SHP77 treated with DMSO at 0.1 percent for 48 hours (cell line): ENCODE results near the gene NEURL4.
"Not testable (repeated sequence)": the region's sequence is repeated elsewhere in the genome, so short reads cannot be mapped to it uniquely, and the experiment has no call there.

Source experiments
- DNase-seq: peaks from one replicate; lab custom pipeline; 2025; lab: John Stamatoyannopoulos, UW

The NEURL4 gene

DNA sequence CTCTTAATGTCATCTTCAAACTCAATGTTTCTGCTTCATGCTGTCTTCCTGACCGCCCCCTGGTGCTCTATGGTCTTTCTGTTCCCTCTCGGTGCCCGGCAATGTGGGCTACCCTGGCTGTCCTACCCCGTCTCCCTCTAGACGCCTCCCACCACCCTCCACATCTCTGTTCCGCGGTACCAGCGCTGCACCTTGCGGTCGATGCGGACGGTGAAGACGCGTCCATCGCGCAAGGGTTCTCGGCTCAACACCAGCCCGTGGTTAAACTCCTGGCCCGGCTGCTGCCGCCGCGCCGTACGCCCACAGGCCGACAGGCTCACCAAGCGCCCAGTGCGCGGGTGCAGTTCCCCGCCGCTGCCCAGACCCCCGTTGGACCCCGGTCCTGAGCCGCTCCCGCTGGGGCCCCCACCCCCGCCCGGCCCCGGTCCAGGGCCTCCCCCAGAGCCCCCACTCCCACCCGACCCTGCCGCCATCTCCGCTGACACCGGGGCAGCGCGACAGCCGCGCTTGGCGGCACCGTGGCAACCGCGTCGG, at the start of gene NEURL4:
Gene NEURL4 (minus strand): TSS at position 496 of the 534 bp plus-strand sequence. CDS start 23 bp downstream, at position 473.
- no peak for DNase-seq

DNA sequence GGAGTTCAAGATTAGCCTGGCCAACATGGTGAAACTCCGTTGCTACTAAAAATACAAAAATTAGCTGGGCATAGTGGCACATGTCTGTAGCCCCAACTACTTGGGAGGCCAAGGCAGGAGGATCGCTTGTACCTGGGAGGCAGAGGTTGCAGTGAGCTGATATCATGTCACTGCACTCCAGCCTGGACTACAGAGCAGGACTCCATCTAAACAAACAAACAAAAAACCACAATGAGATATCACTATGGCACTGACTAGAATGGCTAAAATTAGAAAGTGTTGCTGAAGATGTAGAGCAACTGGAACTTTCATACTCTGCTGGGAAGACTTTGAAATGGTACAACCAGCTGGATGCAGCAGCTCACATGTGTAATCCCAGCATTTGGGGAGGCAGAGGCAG, 45.2 kb upstream of the NEURL4 start:
- no peak for DNase-seq

- DNase-seq = no peak
Observed at GRCh38 chr17:7370853-7371252, 41.7 kb upstream of the NEURL4 start.

DNA sequence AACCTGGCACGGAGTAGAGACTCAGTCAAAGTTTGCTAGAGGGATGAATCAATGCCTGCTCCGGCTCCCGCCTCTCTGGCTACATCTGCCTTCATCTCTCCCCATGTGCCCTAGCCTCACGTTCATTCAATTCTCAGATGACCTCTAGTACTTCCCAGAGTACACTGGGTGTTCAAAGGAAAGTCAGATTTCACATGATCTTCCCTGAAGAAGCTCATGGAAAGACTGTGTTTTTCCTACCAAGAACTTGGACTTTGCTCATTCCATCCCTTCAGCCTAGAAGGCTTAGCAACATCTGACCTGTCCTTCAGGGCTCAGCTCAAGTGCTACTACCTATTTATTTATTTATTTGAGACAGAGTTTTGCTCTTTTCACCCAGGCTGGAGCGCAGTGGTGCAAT, 40.7 kb upstream of the NEURL4 start:
- no peak for DNase-seq

GRCh38 chr17:7368599-7368994, 39.5 kb upstream of the NEURL4 start:
- not testable (repeated sequence) for DNase-seq

GRCh38 chr17:7367918-7368598, 38.9 kb upstream of the NEURL4 start:
- no peak for DNase-seq

- no peak for DNase-seq
Observed at GRCh38 chr17:7367083-7367482, 37.9 kb upstream of the NEURL4 start.

DNA sequence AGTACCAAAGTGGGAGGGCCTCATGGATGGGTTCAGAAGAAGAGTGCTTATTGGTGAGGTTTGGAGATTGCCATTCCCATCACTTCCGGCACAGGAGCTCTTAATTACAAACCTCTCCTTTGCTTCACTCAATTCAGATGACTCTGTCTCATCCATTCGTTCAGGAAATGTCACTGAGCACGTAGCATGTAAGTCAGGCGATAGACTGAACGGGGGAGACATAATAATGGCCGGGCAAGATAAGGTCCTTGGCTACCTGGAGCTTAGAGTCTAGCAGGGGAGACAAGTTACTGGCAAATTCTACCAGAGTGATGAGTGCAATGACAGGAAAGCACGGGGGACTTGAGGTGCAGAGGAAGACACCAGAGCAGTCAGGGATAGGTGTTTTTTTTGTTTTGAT, 36.8 kb upstream of the NEURL4 start:
- not testable (repeated sequence) for DNase-seq

GRCh38 chr17:7363311-7363710, 34.2 kb upstream of the NEURL4 start:
- no peak for DNase-seq

DNA sequence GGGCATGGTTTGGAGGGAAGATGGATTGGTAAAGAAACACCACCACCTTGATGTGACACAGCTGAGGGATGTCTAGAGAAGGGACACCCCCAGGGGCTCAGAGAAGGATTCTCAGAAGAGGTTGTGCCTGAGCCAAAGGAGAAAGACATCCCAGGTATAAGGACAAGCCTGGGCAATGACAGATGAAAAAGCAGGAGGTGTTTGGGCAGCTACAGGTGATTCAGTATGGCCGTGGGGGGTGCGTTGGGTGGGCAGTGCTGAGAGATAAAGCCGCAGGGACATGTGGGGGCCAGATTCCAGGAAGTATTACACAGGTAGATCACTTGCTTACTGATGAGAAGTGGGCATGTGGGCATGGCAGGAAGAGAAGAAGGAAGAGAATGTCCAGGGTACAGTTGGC, 32.8 kb upstream of the NEURL4 start:
- DNase-seq = no peak

GRCh38 chr17:7357381-7357780, 28.2 kb upstream of the NEURL4 start:
- DNase-seq = no peak

DNA sequence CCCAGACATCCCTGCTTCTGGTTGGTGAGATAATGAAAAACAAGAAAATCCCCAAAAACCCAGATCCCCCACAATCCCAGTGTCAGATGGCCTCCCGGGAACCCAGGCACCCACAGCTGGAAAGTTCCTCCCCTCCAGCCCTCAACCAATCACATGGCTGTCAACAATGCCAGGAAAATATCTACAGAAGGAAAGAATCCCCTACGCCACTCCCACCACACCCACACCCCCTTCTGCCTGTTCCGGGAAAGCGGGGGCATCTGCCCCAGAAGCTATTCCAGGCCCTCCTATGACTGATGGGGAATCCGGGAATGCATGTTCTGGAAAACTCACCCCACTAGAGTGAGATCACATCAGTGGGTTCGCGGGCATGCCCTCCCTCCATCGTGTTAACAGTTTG, 27.6 kb upstream of the NEURL4 start:
- DNase-seq = no peak

DNA sequence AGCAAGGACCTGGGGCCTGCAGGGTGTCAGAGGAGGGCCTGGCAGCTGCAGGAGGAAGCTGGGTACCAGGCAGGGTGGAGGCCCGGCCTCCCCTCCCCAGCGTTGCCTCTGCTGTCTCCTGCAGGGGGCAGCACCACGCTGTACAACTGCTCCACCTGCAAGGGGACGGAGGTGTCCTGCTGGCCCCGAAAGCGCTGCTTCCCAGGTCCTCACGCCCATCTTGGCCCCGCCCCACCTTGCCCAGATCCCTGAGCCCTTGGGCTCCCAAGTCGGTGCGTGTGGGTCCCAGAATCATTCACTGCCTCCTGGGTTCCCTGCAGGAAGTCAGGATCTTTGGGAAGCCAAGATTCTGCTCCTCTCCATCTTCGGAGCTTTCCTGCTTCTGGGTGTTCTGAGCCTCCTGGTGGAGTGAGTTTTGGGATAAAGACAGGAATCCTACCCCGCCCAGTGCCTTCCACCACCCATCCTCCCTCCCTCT, 27.0 kb upstream of the NEURL4 start:
- DNase-seq = peak; percentile 84

- DNase-seq = no peak
Observed at GRCh38 chr17:7355573-7355972, 26.4 kb upstream of the NEURL4 start.

GRCh38 chr17:7355053-7355452, 25.9 kb upstream of the NEURL4 start, which contains the start of gene TMEM95:
TMEM95 (plus strand) TSS chr17:7355156; CDS start chr17:7355205, 49 bp downstream.
- DNase-seq = peak; percentile 53

DNA sequence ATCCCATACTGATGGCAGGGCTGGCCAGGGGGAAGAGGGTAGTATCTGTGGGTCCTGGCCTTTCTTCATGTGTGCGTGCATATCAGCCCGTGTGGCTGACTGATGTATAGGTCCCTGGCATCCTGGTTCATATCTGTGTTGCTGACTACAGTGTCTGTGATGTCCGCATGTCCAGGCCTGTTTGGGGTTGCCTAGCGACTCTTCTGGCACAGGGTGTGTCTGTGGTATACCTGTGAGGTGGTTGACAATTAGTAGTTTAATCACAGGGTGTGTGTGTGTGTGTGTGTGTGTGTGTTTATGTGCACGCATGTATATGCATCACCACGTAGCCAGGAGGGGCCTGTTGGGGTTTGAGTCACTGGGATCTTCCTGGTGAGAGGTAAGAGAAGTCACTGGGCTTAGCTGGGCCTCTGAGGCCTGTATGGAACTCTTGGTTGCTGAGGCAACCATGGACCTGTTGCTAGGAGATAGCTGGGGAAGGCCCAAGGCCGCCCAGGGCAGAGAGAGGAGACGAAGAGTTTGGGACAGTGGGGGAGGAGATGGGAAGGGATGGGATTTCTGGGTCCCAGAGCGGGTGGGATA, 25.2 kb upstream of the NEURL4 start:
- DNase-seq = no peak

- DNase-seq = no peak
Observed at GRCh38 chr17:7352910-7353635, 23.9 kb upstream of the NEURL4 start.

DNA sequence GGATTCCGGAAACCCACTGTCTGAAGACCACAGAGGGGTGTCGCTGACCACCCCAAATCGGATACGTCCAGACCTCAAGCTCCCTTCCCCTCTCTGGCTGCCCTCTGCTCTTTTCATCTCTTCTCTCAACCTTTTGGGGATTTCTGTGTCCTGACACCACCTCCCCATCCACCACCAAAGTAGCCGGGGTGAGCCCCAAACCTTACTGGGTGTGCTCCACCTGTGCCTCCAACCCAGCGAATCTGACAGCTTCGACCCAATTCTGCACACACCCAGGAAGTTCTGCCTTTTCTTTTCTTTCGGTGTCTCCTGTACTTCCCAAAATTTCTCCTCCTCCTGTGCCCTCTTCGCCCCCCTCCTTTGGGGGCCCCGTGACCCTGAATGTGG, 23.4 kb upstream of the NEURL4 start:
- DNase-seq = no peak

DNA sequence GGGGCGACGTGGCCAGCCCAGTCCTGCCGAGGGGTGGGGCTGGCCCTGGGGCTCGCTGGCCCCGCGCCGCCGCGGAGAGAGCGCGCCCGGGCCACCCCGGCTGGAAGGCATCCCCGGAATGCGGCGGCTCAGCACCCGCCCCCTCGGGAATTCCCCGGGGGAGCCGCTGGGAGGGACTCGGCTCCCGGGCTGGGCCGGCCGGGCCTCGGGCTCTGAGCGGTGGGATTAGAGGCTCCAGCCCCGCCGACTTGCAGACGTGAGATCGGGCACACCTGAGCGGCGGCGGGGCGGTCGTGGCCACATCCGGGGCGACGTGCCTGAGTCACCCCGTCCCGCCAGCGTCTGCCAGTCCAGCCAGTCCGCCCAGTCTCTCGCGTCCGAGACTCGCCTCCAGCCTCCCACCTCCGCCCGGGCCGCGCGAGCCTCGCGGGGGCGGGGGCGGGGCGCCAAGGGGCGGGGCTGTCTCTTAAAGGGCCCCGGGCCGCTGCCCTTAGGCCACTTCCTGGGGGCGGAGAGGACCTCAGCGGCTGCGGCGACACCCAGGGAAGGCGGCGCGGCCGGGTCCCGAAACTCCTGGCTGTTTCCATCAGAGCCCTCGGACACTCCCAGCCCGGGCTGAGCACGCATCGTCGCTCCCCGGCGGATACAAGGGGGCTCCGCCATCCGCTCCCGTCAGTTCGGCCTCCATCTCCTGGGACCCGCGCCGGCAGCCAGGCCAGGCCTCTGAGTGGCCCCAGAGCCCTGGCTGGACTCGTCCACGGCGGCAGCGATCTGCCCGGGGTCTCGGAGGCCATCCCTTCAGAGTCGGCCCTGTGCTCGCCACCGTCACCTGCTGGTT, 22.7 kb upstream of the NEURL4 start, which contains the start of gene KCTD11:
Gene KCTD11 (plus strand): TSS at position 498 of the 838 bp plus-strand sequence.
- peak; percentile 50 for DNase-seq

- no peak for DNase-seq
Observed at GRCh38 chr17:7348478-7349242, 19.5 kb upstream of the NEURL4 start.
